NCI-H2081 (cell line): ENCODE results near the gene SLC25A38.

Source experiments
- DNase-seq, 2 experiments: peaks; one replicate each; lab custom pipeline; 2025; lab: John Stamatoyannopoulos, UW

The SLC25A38 gene

DNA sequence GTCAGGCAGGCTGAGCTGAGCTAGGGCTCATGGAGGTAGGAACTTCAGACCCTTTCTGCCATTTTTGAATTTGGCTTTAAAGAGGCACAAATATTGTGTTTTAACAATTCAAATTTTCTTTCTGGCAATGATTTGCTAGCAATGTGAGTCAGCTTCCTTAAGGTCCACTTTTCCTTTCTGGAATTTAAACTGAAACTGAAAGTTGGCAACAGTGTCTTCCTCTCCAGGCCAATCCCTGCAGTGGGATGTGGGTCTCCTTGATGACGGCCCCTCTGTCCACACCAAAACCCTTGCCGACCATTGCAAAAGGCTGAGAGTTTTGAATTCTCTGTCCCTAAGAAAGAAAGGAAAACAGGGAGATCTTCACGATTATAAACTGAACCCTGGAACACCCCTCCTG, 50.5 kb downstream of the SLC25A38 start:
- DNase-seq: no peak

DNA sequence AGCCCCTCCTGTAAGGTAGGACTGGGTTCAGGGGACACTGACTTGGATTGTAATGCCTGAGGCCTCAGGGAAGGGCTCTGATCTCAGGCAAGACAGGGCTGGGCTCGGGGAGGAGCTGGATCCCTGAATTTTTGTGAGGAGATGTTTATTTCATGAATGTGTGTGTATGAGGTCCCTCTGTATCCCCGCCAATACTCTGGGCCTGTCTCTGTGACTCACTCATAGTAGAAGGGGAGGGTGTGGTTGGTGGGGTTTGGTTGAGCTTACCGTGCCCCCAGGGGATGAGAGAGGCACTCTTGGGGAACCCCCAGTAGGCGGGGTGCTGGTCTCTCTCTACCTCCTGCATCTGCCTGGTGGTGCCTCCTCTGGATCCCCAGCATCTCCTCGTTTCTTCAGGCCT, 51.4 kb downstream of the SLC25A38 start:
- no peak for DNase-seq

DNA sequence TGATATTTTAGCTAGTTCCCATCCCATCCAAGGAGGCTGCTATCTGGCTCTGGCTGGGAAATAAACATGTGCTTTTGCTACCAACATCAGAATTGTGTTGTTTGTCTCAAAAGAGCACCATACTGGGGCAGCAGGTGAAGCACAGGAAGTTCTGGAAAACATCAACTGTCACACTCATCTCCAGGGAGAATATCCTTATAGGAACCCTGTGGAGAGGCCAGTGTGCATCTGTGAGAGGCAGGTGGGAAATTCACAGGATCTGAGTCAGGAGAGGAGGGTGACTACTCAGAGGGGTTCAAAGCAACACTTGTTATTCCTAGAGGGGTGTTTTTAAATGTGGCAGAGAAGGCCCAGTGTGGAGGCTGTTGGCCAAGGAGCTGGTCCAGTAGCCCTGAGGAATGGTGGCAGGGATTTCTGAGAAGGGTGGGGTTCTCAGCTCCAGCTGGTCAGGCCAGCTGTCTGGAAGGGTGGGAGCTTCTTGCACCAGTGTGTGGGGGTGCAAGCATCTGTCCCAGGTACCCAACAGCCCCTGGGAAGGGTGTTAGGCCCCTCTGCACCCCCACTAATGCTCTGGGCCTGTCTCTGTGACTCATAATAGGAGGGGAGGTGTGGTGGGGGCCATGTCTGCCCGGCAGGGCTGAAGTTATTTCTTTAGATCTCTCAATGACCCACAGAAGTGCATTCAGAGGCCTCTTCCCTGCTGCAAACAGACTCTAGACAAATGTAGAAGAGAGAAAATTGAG, 52.0 kb downstream of the SLC25A38 start:
- peak in 1 of 2 experiments; percentile 41 for DNase-seq

DNA sequence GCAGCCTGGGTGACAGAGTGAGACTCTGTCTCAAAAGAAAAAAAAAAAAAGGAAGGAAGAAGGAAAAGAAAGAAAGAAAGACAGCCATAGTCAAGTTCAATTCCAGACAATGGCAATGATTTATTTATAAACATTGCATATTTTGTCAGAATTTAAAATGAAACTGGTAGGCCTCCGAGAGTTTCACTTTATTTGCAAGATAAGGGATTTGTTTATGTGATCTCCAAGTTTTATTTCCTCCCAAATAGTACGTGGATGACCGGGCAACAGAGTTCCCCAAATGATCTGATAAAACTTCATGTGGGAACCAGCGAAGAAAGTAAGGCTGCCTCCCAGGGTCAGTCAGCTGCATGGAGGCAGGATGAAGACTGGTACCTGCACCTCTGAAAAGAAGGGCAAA, 55.7 kb downstream of the SLC25A38 start:
- no peak for DNase-seq

DNA sequence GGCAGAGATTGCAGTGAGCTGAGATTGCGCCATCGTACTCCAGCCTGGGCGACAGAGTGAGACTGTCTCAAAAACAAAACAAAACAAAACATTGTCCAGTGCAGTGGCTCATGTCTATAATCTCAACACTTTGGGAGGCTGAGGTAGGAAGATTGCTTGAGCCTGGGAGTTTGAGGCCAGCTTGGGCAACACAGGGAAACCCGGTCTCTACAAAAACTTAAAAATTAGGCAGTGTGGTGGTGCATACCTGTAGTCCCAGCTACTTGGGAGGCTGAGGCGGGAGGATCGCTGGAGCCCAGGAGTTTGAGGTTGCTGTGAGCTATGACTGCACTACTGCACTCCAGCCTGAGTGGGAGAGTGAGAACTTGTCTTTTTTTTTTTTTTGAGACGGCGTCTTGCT, 57.1 kb downstream of the SLC25A38 start:
- DNase-seq: no peak

DNA sequence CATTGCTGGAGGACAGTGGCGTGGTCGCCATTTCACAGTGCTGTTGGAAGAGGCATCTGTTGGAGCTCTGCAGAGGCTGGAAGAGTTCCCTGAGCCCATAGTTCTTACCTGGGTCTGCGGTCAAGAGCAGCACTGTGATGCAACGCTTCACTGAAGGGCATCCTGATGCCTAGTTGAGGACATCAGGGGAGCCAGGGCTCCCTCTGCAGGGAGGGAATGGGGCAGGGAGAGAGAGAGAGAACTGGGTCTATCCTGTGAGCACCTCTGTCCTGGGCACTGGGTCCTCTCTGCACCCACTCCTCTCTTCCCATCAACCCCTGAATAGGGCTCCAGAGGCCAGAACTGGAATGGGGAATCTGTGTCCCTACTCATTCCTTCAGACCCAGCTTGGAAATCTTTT, 60.4 kb downstream of the SLC25A38 start:
- DNase-seq: no peak

DNA sequence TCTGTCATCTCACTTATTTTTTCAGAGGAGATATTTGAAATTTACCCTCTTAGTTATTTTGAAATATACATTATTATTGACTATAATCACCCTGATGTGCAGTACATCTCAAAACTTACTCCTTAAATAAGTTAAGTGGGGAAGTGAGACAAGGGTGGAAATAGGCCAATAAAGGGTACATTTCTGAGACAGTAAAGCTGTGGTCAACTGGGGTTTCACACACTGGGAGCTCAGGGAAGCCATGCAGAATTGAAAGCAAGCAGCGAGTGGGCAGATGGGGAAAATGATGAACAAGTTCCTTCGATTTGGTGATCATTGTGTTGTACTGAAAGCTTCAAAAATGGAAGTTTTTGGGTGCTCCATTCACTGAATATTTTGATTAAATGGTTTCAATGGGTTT, 62.8 kb downstream of the SLC25A38 start:
- no peak for DNase-seq

DNA sequence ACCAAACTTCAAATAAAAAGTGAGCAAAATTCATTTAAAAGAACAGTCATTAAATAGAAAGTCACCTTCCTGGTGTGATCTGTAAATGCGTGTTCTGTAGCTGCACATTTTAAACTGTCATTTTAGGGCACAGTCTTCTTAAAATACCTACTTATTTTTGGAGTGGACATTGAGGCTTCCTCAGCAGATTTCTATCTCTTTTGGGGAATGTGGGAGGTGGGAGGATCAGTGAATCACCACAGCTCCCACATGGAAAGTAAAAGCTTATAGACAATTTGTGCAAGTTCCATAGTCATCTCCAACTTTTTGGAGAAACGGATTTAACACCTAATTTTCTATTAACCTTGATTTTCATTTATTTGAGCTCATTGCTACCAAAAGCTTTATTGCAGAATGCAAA, 63.3 kb downstream of the SLC25A38 start:
- no peak for DNase-seq
